HUDEP-2 (cell line): ENCODE data around the gene KCNN1.
"Not testable (repeated sequence)": the region's sequence is repeated elsewhere in the genome, so short reads cannot be mapped to it uniquely, and the experiment has no call there.

ENCODE experiments used
- DNase-seq, 76 experiments: peaks; one replicate each; lab custom pipeline; 2025; ENCODE audit not compliant: unreplicated experiment in 76 of 76; lab: John Stamatoyannopoulos, UW

The KCNN1 gene

GRCh38 chr19:17999684-18000479 lies 33.0 kb downstream of the KCNN1 start:
- DNase-seq = peak in 75 of 76 experiments; percentile 86 to 99 (median 98)

- peak in 6 of 76 experiments; percentile 45 to 65 (median 54) for DNase-seq
Observed at GRCh38 chr19:18000480-18000914, 33.6 kb downstream of the KCNN1 start.

GRCh38 chr19:18000915-18001776 lies 34.2 kb downstream of the KCNN1 start:
- DNase-seq = peak; percentile 72 to 99 (median 96)

- DNase-seq = peak in 15 of 76 experiments; percentile 9 to 71 (median 30)
Observed at GRCh38 chr19:18001777-18002345, 35.0 kb downstream of the KCNN1 start.

GRCh38 chr19:18002347-18002850 lies 35.5 kb downstream of the KCNN1 start:
- DNase-seq = peak in 13 of 76 experiments; percentile 9 to 50 (median 23)

- not testable (repeated sequence) for DNase-seq
Observed at GRCh38 chr19:18005750-18006149, 38.8 kb downstream of the KCNN1 start.

- peak in 70 of 76 experiments; percentile 21 to 91 (median 71) for DNase-seq
Observed at GRCh38 chr19:18007044-18007916, 40.4 kb downstream of the KCNN1 start.

- DNase-seq = peak in 63 of 76 experiments; percentile 29 to 80 (median 65)
Observed at GRCh38 chr19:18007917-18008673, 41.2 kb downstream of the KCNN1 start, which contains the start of gene ARRDC2. TSS of gene ARRDC2 (plus strand) at chr19:18008170. CDS start at chr19:18008311, 141 bp downstream.

GRCh38 chr19:18008814-18009213 lies 41.9 kb downstream of the KCNN1 start:
- no peak for DNase-seq

GRCh38 chr19:18009412-18010066 lies 42.6 kb downstream of the KCNN1 start:
- DNase-seq = no peak

GRCh38 chr19:18010149-18010548 lies 43.2 kb downstream of the KCNN1 start:
- DNase-seq = no peak

- no peak for DNase-seq
Observed at GRCh38 chr19:18013210-18014111, 46.6 kb downstream of the KCNN1 start.

GRCh38 chr19:18014197-18014596 lies 47.3 kb downstream of the KCNN1 start:
- DNase-seq = no peak

GRCh38 chr19:18016209-18016910 lies 49.5 kb downstream of the KCNN1 start:
- no peak for DNase-seq

GRCh38 chr19:18017275-18018083 lies 50.6 kb downstream of the KCNN1 start:
- DNase-seq = no peak
